ENCODE results near the gene ITM2B.

The ITM2B gene

GRCh38 chr13:48292650-48293049 is 59.6 kb downstream of the ITM2B start:
- no peak for DNase-seq (ENCODE audit: low read depth)
- no peak overlapping the region for H3K4me3 ChIP-seq (ENCODE audit: low read depth, low read length)
- no peak for TF ChIP-seq CTCF (IDR thresholded peaks at IDR 0.05; ENCODE audit: control insufficient read depth, extremely low read depth, insufficient read depth)

- TF ChIP-seq CTCF (IDR thresholded peaks at IDR 0.05; ENCODE audit: control insufficient read depth, extremely low read depth, insufficient read depth) = no peak
- no peak for DNase-seq (ENCODE audit: low read depth)
- no peak overlapping the region for H3K4me3 ChIP-seq (ENCODE audit: low read depth, low read length)
Observed at GRCh38 chr13:48294653-48295052, 61.6 kb downstream of the ITM2B start.

- DNase-seq (ENCODE audit: low read depth) = no peak
- H3K4me3 ChIP-seq (ENCODE audit: low read depth, low read length) = no peak overlapping the region
- no peak for TF ChIP-seq CTCF (IDR thresholded peaks at IDR 0.05; ENCODE audit: control insufficient read depth, extremely low read depth, insufficient read depth)
Observed at GRCh38 chr13:48295271-48295670, 62.3 kb downstream of the ITM2B start.

GRCh38 chr13:48296528-48296927 is 63.5 kb downstream of the ITM2B start:
- TF ChIP-seq CTCF (IDR thresholded peaks at IDR 0.05; ENCODE audit: control insufficient read depth, extremely low read depth, insufficient read depth) = no peak
- no peak for DNase-seq (ENCODE audit: low read depth)

GRCh38 chr13:48297131-48297786 is 64.3 kb downstream of the ITM2B start:
- no peak for TF ChIP-seq CTCF (IDR thresholded peaks at IDR 0.05; ENCODE audit: control insufficient read depth, extremely low read depth, insufficient read depth)
- DNase-seq (ENCODE audit: low read depth) = no peak
- no peak overlapping the region for H3K4me3 ChIP-seq (ENCODE audit: low read depth, low read length)

More at GRCh38 chr13:48296528-48296927, 63.5 kb downstream of the ITM2B start:
- no peak overlapping the region for H3K4me3 ChIP-seq (ENCODE audit: low read depth, low read length)

- no peak for DNase-seq (ENCODE audit: low read depth)
- no peak for TF ChIP-seq CTCF (IDR thresholded peaks at IDR 0.05; ENCODE audit: control insufficient read depth, extremely low read depth, insufficient read depth)
- no peak overlapping the region for H3K4me3 ChIP-seq (ENCODE audit: low read depth, low read length)
Observed at GRCh38 chr13:48299591-48299990, 66.6 kb downstream of the ITM2B start.

GRCh38 chr13:48302871-48303358 is 69.9 kb downstream of the ITM2B start:
- H3K4me3 ChIP-seq (ENCODE audit: low read depth, low read length) = peak overlapping the region; percentile 85
- TF ChIP-seq CTCF (IDR thresholded peaks at IDR 0.05; ENCODE audit: control insufficient read depth, extremely low read depth, insufficient read depth) = no peak
- DNase-seq (ENCODE audit: low read depth) = no peak

Data from LNCaP clone FGC (cell line).